Right forelimb (tissue), 1 donor: Measurements from ENCODE around the gene NPW.

Experiments
- DNase-seq: peaks from one replicate; pipeline ENCODE4 v3.0.0-alpha.2; 2018

The NPW gene

GRCh38 chr16:2054543-2055245 lies 35.1 kb downstream of the NPW start:
- DNase-seq: no peak

DNA sequence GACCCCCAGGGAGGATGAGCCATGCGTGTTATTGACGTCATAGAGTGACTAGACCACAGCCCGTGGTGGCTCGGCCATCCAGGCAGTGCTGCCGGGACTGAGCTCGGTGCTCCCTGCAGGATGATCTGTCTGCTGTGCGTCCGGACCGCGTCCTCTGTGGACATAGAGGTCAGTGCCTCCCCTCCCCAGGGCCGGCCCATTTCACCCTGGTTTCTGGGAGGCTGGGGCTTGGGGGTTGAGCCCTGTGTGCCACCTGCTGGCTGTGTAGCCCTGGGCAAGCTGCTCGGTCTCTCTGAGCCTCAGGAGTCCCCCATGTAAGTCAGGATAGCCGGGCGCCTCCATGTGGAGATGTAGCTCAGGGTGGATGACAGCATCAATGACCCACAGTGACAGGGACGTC lies 36.5 kb downstream of the NPW start:
- no peak for DNase-seq

DNA sequence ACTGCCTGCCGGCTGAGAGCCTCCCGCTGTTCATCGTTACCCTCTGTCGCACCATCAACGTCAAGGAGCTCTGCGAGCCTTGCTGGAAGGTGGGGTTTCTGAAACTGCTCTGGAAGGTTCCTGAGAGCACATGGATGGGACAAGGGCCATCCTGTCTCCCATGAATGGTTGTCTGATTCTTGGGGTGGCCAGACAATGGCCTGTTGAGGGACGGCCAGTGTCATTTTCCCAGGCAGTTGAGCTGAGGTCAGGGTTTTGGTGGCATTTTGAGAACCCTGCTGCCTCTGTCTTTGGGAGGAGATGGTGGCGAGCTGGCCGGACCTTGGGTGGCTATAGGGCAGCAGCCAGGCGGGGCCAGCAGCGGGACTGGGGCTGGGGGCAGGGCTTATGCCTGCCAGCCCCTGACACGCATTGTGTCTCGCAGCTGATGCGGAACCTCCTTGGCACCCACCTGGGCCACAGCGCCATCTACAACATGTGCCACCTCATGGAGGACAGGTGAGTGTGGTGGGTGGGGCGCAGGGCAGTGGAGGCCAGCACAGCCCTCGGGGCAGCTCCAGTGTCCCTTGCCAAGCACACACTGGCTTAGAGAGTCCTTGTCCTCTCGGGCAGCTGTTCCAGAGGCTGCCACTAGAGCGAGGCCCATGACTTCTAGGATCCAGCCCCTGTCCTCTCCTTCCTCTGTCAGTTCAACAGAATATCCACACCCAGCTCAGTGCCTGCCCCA lies 37.3 kb downstream of the NPW start:
- DNase-seq: no peak

DNA sequence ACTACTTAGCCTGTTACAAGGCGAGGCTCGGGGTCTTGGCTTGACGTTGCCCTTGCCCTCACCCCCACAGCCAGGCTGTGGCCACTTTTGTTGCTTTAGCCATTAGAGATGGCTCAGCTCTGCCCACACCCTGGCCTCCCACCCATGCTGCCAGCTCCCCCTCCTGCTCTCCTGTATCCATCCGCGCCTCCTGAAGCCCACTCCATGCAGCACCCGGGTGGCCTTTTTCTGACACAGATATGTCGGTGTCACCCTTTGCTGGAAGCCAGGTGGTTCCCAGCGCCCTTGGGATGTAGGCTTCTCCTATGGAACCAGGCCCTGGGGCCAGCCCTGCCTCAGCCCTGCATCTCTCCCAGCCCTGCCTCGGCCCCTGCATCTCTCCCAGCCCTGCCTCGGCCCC lies 37.9 kb downstream of the NPW start:
- no peak for DNase-seq

- DNase-seq: no peak
Observed at GRCh38 chr16:2058420-2058819, 38.8 kb downstream of the NPW start.

GRCh38 chr16:2058872-2059271 lies 39.3 kb downstream of the NPW start:
- no peak for DNase-seq

- DNase-seq: no peak
Observed at GRCh38 chr16:2060346-2060745, 40.8 kb downstream of the NPW start.

DNA sequence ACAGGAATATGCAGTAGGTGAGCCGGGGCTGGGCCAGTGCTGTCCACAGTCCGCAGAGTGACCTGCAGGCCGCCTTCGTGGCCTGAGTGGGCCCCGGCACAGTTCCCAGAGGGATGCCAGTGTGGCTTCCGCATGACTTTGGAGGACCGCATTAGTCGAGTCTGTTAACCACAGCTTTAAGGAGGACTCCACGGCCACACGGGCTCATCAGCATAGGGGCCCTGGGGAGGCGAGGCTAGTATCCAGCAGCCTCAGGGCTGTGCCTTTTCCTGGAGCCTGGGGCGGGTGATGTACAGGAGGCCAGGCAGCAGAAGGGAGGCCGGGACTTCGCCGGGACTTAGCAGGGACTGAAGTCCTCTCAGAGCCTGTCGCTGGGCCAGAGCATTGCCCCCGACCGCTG lies 41.4 kb downstream of the NPW start:
- no peak for DNase-seq

GRCh38 chr16:2061526-2061925 lies 41.9 kb downstream of the NPW start:
- no peak for DNase-seq

DNA sequence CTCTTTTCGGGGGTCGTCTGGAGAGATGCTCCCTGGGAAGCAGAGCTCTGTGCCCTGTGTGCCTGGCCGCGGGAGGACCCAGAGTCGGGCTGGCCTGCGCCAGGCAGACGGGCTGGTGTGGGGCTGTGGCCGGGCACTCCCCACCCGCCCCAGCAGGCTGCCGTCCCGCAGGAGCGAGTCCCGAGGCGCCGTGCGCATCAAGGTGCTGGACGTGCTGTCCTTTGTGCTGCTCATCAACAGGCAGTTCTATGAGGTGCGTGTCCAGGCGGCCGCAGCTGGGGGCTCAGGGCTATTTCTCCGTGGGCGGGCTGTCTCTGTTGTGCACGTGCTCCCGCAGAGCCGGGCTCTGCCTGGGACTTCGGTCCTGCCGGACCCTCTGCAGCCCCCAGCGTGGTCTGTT lies 43.2 kb downstream of the NPW start:
- no peak for DNase-seq

- DNase-seq: no peak
Observed at GRCh38 chr16:2063861-2064260, 44.3 kb downstream of the NPW start.

- DNase-seq: no peak
Observed at GRCh38 chr16:2064368-2064945, 44.9 kb downstream of the NPW start.

DNA sequence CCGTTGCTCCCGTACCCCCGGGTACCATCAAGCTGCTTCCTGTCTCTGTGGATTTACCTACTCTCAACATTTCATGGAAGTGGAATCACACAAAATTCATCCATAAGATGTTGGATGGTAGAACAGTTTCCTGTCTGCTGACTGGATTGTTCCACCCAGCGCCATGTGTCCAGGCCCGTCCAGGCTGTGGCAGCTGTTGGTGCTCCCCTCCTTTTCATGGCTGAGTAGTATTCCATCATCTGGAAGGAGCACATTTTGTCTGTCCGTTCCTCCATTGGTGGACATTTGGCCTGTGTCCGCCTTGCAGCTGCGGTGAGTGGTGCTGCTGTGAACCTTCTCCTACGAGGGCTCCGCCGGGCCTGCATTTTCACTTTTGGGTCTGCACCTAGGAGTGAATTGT lies 46.6 kb downstream of the NPW start:
- DNase-seq: no peak
